ENCODE data around the gene SMAD7.
A peak's percentile ranks its signal among the peaks of the same experiment; 100 is the strongest.

The SMAD7 gene, protein sequence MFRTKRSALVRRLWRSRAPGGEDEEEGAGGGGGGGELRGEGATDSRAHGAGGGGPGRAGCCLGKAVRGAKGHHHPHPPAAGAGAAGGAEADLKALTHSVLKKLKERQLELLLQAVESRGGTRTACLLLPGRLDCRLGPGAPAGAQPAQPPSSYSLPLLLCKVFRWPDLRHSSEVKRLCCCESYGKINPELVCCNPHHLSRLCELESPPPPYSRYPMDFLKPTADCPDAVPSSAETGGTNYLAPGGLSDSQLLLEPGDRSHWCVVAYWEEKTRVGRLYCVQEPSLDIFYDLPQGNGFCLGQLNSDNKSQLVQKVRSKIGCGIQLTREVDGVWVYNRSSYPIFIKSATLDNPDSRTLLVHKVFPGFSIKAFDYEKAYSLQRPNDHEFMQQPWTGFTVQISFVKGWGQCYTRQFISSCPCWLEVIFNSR

DNA sequence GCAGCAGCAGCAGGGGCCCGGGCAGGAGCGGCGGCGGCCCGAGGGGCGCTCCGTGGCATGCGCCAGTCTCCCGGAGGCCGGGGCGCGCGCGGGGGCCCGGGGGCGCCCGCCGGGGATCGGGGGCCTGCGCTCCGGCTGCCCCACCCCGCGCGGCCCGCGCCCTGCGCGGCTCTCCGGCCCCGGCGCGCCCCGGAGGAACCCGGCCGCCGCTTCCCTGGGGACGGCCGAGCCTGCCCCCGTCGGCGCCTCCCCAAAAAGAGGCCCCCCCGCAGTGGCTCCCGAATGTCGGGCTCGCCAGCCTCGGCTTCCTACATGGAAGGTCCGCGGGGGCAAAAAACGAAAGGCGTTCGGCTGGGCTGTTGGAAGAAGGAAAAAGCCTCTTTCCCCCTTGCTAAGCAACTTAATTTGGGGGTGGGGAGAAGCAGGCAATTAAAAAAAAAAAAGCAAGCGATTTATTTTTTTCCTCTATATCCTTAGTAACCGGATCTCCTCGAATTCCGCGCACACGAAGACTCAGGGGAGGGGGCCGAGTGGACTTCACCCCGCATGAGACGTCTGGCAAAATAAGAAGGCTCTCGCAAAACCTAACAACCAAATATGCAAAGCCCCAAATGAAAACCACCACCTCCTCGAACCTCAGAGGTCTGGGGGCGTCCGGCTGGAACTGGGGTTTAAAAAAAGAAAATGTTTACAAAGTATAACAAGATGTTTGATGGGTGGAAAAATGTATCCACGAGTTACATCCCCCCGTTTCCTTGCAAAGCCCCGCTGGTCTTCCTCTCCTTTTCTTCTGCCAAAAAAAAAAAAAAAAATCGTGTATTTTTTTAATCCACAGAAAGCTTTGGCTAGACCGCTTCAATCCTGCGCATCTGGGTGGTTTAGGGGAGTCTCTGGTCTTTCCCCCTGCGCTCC, at the start of gene SMAD7:
SMAD7 (minus strand) TSS at position 430 of the 912 bp plus-strand sequence. CDS start 541 bp downstream, outside the sequence.
- DNase-seq, result peak; percentile 11

DNA sequence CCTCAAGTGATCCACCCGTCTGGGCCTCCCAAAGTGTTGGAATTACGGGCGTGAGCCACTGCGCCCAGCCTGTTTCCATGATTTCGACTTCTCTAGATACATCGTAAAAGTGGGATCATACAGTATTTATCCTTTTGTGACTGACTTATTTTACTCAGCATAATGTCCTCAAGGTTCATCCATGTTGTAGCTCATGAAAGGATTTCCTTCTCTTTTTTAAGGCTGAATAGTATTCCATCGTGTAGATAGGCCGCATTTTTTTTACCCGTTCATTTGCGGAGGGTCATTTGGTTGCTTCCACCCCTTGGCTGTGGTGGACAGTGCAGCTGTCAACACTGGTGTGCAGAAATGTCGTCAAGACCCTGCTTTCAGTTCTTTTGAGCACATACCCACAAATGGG, 48.8 kb upstream of the SMAD7 start:
- DNase-seq, result no peak

DNA sequence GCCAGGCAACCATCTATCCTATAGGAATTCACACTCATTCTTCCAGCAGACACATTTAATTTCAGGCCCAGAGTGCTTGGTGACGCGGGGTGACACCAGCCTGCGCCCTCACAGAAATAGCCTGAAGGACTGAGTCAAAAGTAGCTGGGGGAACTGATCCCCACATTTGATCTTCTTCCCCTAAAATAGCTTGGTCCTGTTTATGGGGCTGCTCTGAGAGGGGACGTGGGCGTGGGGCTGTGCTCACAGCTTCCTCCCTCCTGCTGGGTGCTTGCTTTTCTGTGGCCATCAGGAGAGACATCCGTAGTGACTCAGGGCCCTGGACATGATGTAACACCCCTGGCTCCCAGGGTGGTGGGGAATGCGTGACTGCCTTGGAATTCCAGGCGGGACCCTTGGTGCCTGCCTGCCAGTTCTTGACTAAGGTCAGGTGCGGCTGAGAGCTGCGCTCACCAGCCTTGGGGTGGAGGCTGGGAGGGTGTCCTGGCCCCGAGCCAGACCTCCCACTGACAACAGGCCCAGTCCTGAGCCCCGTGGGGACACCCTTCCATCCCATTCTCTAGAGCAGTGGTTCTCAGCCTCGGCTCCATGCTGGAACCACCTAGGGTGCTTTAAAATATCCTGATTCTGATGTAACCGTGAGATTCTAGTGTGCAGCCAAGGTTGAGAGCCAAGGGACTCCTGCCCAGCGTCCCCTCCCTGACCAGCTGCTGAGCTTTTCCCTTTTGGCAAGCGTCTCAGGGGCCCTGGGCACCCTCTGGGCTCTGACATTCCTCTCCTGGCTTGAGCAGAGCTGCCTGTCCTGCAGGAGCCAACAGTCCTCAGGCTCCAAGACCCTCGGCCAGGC, 47.4 kb upstream of the SMAD7 start:
- DNase-seq, result peak; percentile 61

DNA sequence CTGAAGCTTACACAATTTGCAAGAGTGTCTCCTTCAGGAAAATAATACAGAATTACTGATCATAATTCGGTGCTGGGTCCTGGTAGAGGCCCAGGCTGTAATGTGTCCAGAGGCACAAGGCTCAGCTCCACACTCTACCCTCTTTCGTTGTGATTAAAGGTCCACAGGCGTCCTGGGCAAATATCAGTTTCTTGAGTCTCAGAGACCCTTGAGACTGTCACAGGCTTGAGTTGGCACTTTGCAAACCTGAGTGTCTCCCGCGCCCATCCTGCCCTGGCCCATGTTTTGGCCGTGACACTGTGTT, 46.9 kb upstream of the SMAD7 start:
- no peak for DNase-seq

DNA sequence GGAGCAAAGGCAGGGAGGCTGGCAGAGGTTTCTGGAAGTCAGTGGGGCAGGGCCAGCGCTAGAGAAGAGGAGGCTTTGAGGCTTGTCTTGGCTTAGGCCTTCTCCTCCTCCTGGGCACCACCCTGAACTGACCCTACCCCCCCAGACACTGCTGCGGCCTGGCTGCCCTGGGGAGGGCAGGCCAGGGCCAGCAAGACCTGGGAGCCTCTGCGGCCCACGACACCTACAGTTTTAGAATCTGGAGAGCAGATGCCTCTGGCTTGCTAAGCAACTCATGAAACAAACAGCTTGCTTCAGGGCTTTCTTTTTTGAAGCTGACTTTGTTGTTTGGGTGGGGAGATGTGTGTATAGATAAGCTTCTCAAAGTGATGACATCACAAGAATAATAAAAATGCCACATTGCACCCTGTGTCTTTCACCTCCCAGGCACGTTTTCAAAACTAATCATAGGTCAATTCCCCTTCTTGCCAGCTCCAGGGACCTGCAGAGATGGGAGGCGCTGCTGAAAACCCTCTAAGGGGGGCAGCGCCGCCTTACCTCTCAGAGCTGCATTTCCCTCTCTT, 46.2 kb upstream of the SMAD7 start:
- DNase-seq, result no peak

DNA sequence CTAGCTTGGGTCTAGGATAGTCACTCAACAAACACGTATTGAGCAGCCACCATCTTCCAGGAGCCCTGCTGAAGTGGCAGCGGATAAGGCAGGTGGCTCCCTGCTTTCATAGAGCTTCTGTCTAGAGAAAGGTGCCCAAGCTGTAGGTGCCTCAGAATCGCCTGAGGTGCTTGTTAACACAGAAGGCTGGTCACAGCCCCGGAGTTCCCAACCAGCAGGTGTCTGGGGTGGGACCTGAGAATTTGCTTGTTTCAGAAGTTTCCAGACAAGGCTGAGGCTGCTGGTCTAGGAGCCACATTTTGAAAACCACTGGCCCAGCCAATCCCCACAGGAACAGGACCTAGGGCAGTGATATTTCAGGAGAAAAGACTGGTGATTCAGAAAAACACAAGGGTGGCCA, 45.3 kb upstream of the SMAD7 start:
- DNase-seq, result no peak

DNA sequence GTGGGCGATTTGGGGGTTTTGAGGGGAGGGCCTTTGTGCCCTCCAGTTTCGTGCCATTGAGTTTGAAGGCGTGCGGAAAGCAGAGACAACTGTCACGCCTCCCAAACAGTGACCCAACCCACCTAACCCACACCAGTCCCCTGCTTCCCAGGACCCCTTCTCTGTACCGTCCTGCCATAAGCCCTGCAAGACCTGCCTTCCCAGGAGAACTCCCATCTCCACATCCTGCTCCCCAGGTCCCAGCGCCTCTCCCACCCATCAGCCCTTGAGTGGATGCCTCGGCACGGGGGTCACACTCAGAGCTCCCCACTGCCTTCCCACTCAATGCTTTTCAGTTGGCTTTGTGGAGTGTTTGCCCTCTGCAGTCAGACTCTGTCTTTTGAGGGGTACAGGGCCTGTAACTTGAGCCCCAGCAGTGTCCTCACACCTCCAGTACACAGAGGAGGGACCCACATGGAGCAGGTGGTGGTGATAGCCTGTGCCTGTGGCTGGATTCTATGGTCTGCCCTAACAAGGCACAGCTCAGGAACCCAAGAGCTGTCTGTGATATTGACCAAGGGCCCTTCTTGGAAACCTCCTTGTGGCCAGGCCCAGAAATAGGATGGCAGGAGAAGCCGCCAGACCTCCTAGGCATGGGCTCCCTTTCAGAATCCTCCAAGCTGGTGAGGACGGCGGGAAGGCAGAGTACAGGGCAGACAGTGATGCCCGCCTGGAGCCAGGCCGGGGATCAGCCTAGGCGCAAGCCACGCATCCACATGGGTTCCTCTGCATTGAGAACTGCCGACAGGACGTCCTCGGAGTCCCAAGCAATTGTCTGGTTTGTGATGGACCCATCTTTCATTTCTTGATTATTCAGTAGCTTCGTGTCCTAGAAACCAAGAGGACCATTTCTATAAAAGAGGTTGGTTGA, 44.4 kb upstream of the SMAD7 start:
- no peak for DNase-seq

DNA sequence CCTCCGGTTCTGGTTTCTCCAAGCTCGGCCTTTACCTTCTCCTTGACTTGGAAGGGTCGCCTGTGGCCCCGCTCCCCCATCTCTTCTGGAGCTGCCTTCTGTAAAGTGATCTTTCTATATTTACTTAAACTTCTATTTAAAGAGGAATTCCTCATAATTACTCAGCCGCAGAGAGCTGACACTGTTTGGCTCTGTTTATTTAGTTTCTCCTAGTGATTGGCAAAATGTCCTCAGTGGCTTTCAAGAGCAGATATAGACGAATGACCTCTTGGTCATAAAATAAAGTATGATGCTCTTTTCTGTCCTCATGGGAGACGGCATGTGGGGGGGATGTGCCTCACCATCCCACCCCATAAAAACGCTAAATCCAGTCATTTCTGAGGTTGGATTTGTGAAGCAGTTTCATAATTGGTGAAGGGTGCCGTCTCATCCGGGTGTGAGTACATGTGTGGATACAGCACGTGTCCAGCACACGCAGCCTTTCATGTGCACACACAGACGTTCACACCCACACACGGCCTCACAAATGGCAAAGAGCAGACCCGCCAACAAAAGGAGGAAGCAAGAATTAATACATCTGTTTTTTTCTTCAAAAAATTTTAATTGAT, 43.4 kb upstream of the SMAD7 start:
- peak; percentile 35 for DNase-seq

DNA sequence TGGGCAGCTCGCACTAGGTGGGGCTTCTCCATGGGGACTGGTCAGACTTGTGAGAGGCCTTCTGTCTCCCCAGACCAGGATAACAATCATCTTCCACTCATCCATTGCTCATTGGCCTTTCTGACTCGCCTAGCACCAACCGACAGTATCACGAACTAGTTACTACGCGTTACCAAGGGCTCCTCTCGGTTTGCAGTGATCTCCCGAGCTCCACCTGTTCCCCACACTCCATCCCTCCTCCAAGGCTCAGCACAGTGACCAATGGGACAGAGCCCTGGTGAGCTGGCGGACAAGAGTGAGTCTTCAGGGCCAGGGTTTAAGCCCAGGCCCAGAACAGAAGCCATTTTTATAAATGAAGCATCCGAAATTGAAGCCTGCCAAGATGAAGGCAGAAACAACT, 42.8 kb upstream of the SMAD7 start:
- no peak for DNase-seq

DNA sequence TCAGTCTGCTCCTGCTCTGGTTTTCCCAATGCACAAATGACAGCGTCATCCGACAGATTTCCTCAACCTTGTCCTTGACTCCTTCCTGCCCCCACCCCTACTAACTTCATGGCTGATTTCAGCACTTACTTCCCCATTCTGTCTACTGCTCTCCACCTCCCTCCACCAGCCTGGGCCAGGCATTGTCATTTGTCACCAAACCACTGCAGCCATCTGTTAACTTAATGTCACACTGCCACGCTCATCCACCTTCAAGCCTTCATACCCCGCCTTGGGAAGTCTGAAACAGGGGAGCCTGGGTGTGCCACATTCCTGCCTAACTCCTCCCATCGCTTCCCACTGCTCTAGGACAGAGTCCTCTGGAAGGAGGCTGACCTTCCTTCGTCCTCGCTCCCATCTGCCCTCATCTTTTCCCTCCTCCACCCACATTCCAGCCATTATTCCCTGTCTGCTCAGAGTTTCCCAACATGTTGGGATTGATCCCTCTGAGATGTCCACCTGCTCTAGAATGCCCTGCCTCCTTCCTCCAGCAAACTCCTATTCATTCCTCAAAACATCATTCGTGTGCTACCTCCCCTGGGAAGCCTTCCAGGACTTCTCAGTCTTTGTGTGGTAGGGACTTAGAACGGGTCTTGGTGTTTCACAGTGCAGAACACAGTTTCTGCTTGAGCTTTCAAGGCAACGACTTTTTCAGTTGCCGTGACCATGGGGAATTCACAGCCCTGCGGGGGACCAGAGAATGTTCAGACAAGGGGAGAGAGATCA, 42.2 kb upstream of the SMAD7 start:
- DNase-seq, result no peak

DNA sequence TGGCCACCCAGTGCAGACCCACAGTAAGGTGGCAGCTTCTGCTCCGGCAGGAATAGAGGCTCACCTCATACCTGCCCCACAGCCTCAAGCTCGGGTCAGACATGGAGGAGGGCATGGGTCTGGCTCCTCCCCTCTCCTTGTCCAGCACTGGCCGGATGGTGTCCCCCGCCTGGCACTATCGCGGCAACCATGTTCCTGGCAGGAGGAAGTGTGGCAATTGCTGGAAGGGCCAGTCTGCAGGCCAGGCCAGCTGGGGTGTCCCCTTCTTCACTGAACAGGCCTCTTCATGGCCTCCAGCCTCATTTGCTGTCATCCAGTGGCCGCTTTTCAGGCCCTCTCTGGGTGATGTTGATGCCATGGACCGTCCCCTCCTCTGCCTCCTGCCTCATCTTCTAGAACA, 41.4 kb upstream of the SMAD7 start:
- no peak for DNase-seq

DNA sequence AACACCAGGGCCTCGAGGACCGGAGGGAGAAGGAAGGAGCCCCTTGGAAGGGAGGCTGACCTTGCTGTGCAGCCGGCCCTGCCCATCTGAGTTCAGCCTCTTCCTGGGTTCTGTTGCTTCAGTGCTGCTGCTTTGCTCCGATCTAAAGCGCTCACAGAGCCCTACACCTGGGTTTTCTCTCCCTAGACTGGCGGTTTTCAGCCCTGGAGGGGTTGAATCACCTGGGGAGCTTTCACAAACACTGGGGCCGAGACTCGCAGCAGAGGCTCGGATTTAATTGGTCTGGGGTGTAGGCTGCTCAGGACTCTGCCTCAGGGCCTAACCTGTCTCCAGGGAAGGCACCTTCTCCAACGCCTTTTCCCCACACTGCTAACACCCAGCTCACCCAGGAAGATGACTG, 40.9 kb upstream of the SMAD7 start:
- no peak for DNase-seq

DNA sequence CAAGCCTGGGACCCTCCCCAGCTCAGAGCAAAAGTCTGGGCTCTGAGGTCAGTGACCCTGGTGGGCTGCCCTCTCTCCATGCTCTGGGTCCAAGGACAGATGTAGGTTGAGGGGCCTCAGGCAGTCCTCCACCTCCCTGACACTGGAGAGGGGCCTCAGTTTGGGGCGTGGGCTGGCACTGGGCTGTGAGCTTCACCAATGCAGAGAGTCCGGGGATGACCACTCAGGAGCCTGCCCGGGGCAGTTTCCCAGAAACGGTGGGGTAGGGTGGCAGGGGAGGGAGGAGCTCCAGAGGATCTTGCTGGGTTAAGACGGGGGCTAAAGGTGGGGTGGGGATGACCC, 40.5 kb upstream of the SMAD7 start:
- no peak for DNase-seq

DNA sequence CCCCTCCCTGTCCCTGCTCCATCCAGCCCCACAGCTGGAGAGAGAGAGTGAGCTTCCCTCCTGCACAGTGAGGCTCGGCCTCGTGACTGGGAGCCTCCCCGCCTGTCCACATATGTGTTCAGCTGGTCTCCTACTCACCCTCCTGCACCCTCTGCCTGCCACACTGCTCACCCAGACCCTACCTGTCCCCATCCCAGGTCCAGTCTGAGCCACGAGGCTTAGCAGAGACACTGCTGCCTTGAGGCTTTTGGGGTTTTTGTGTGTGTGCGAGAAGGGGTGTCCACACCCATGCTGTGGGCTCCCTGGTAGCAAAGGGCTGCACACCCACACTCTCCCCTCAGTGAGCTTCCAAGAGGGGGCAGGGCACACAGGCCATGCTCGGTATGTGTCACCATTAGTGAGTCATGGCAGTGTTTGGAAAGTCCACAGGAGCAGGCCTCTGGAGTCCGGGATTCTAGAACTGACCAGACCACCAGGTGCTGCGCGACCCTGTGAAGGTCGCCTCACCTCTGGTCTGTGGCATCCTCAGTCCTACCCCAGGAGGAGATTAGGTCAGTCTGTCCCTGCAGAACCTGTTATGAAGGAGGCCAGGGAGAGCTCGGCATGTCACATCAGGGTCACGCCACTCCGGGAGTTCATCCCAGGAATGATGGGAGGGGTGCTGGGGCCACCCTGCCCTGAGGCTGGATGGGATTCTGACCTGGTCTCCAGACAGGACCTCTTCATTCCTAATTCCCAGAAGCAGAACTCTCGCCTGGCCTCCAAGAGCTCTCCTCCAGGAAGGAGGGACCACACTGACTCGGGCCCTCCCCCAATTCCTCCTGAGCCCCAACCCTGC, 39.9 kb upstream of the SMAD7 start:
- no peak for DNase-seq

DNA sequence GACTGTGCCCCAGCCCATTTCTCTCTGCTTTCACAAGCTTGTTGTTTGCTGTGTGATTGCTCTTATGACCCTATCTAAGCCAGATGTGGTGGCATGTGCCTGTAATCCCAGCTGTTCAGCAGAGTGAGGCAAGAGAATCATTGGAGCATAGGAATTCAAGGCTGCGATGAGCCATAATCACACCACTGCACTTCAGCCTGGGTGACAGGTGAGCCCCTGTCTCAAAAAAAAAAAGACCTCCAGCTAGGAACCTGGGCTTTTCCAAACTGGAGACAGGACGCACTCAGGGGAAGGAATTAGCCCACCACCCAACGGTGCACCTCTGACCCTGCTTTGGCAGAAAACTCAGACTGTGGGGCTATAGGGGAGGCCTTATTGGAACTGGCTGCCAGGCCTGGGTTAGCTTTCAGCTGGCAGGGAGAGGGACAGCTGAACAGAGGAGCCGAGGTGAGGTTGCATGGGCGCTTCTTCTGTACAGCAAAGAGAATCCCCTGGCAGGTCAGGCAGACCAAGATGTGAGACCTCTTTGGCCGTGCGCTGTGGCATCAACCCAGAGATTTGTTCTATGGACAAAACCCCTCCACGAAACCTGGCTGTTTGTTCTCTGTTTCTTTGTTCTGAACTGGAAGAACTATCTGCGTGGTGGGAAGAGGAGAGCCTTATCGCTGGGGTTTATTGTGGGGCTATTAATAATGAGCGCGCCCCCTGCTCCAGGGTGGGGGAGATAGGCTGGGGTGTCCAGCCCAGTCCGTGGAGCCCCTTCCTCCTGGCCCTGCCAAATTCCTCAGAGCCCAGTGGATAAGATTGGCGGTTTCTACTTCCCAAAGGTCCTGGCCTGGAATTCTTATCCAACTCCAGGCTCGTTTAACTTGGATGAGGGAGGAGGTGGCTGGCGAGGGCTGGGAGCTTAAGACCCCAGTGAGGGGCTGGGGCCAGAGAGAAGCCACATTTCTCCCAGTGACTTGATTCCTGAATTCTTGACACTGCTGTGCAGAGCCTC, 38.8 kb upstream of the SMAD7 start:
- no peak for DNase-seq

DNA sequence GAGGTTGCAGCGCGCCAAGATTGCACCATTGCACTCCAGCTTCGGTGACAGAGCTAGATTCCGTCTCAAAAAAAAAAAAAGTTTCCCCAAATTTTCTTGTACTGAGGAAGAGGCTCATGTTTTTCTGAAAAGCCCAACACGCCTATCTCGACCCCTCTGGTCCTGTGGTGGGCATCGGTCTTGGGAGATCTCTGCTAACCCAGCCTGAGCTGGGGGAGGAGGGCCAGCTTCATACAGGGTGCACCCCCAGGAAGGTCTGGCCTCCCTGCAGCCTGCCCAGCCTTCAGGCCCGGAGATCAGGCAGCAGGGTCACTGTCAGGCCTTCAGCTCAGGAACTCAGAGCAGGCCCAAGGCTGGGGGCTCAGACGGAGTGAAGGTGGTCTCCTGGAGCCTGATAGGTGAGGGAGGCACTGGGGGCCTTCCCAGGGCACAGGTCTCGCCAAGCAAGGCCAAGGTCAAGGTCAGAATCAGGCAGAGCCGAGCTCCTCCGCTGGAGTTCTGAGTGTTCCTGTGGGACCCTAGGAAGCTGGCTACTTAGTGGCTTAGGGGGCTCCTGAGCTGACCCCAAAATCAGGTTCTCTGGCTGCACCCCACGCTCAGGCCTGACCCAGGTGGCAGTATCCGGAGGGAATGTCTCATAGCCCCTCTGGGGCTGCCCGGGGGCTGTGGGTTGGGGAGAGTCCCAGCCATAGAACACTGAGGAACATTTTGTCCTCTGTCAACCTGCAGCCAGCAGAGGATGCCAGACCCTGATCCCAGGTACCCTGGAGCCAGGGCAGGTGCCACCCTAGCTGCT, 37.9 kb upstream of the SMAD7 start:
- DNase-seq, result no peak

DNA sequence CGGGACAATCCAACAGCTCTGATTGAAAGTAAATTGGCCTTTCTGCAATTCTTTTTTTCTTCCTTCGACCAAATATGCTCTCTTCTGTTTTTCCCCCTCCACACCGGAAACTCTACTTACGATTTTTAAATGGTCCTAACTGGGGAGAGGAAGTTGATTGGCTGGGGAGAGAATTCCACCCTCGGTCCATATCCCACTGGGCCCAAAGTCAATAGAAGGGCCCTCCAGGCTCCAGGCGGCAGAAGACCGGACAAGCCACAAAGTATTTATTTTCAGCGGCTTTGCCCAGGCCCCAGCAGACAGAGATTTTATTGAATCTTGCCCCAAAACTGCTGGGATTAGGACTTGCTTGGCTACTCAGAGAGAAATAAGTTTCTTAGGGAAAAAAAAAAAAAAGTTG, 37.1 kb upstream of the SMAD7 start:
- DNase-seq, result no peak

Measured in NCI-H446 treated with DMSO at 0.1 percent for 48 hours (cell line).